MM.1S (cell line): Measurements from ENCODE around the gene ADAM15.

Experiments used
- DNase-seq: peaks from one replicate; pipeline ENCODE4 v3.0.0-alpha.2; 2015
- H2AFZ ChIP-seq: fragments of 300-600 bp; sonication (generic); 2 replicates; pipeline ENCODE4 v1.6.0; 2016; ENCODE audit warnings: antibody characterized with exemption, low read length
- H3F3A ChIP-seq: fragments of 300-600 bp; sonication (generic); 2 replicates; pipeline ENCODE4 v1.6.1; 2016; ENCODE audit warnings: mild to moderate bottlenecking, antibody characterized with exemption, low read length, moderate library complexity, mixed read lengths; ENCODE audit not compliant: insufficient read depth
- H3K27ac ChIP-seq: fragments of 300-600 bp; sonication (generic); 2 replicates; pipeline ENCODE4 v1.5.1; 2016; ENCODE audit warnings: mild to moderate bottlenecking, low read length
- H3K27me3 ChIP-seq: fragments of 300-600 bp; sonication (generic); replicated peaks from 2 replicates; pipeline ENCODE4 v1.6.0; 2016; ENCODE audit warnings: low read length; ENCODE audit not compliant: insufficient read depth
- H3K36me3 ChIP-seq: fragments of 300-600 bp; sonication (generic); replicated peaks from 2 replicates; pipeline ENCODE4 v1.6.1; 2016; ENCODE audit warnings: mild to moderate bottlenecking, low read length, mixed read lengths; ENCODE audit not compliant: insufficient read depth
- H3K4me1 ChIP-seq: fragments of 300-600 bp; sonication (generic); 2 replicates; pipeline ENCODE4 v1.6.1; 2016; ENCODE audit warnings: low read length, mixed read lengths
- H3K4me2 ChIP-seq: fragments of 300-600 bp; sonication (generic); 2 replicates; pipeline ENCODE4 v1.6.0; 2016; ENCODE audit warnings: low read depth, low read length
- H3K4me3 ChIP-seq: fragments of 300-600 bp; sonication (generic); 2 replicates; pipeline ENCODE4 v1.5.1; 2016; ENCODE audit warnings: low read length, mixed read lengths
- H3K79me2 ChIP-seq: fragments of 300-600 bp; sonication (generic); 2 replicates; pipeline ENCODE4 v1.6.1; 2016; ENCODE audit warnings: mixed run types, low read length, mixed read lengths
- H3K9ac ChIP-seq: fragments of 300-600 bp; sonication (generic); 2 replicates; pipeline ENCODE4 v1.6.1; 2016; ENCODE audit warnings: low read length, mixed read lengths
- H3K9me2 ChIP-seq: fragments of 300-600 bp; sonication (generic); replicated peaks from 2 replicates; pipeline ENCODE4 v1.6.1; 2016; ENCODE audit warnings: mild to moderate bottlenecking, low read length, mixed read lengths; ENCODE audit not compliant: insufficient read depth
- H3K9me3 ChIP-seq: fragments of 300-600 bp; sonication (generic); replicated peaks from 2 replicates; pipeline ENCODE4 v1.6.1; 2016; ENCODE audit warnings: mild to moderate bottlenecking, low read length, mixed read lengths; ENCODE audit not compliant: insufficient read depth
- H4K20me1 ChIP-seq: fragments of 300-600 bp; sonication (generic); 2 replicates; pipeline ENCODE4 v1.6.1; 2016; ENCODE audit warnings: mild to moderate bottlenecking, low read length, moderate library complexity, mixed read lengths; ENCODE audit not compliant: insufficient read depth
- EZH2 ChIP-seq: fragments of 300-600 bp; sonication (generic); optimal IDR thresholded peaks from 2 replicates; pipeline ENCODE3; 2017; ENCODE audit warnings: low read depth, mild to moderate bottlenecking, antibody characterized with exemption, low read length, mixed read lengths
- EZH2phosphoT487 ChIP-seq: fragments of 300-600 bp; sonication (generic); IDR thresholded peaks from 2 replicates; pipeline ENCODE4 v1.6.1; 2018; ENCODE audit warnings: antibody characterized with exemption, low read length
- TF ChIP-seq, protein P1 (sequence below): fragments of 300-600 bp; sonication (generic); IDR thresholded peaks from 2 replicates; pipeline ENCODE4 v1.5.1; 2016; ENCODE audit warnings: antibody characterized with exemption, low read length, mixed read lengths

The ADAM15 gene

DNA sequence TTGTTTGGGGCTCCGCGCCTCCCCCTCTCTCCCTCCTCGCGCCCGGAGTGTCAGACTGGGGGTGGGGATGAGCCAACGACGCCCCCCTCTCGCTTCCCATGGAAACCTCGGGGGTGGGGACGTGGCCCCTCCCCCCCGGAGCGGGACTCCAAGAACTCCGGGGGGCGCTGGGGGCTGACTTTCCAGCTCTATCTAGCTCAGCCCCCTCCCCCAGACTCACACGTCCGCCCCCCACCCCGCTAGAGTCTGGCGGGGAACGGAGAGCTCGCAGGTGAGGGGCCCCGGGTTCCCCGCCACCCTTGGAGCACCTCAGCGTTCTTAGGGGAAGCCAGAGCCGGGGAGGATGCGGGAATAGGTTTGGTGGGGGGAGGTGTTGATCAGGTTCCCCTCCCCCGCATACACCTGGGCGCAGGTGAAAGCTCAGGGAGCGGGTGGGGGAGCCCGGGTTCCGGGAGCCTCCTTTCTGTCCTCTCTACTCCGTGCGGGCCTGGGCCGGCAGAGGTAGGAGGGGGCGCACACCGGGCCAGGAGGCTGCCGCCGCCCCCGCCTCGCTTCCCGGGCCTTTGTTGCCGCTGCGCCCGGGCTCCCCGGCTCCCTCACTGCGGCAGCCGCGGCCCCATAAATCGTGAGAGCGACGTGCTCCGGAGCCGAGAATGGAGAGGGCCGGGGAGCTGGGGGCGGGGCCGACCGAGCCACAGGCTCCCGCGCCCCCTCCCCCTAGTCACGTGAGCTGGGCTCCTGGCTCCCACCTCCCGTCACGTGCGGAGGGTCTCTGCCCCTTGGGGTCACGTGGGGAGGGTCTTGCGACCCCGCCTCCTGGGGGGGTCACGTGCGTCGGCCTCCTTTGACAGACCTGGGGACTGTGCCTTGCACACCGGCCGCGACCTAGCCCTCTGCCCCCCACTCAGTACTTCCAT lies 29.5 kb downstream of the ADAM15 start:
- peak; percentile 32 for DNase-seq
- Histone ChIP-seq H3K27me3 (peaks cover 52% of the 10 kb centered on the region), H3K9me2 (no peaks in the 10 kb centered on the region), H3K79me2 (no peaks in the 10 kb centered on the region), H3K4me3 (peak overlapping the region; percentile 46), H3K36me3 (no peaks in the 10 kb centered on the region), H2AFZ (peak overlapping the region; percentile 7; the same call in 1 of the 2 replicates), H3K27ac (no peak overlapping the region), H3K9ac (no peak overlapping the region), H3K4me2 (peak overlapping the region; percentile 89), H3K9me3 (no peaks in the 10 kb centered on the region), H3F3A (peaks cover 26% of the 10 kb centered on the region), H3K4me1 (peaks cover 60% of the 10 kb centered on the region), H4K20me1 (no peaks in the 10 kb centered on the region)
- TF ChIP-seq, protein P1, sequence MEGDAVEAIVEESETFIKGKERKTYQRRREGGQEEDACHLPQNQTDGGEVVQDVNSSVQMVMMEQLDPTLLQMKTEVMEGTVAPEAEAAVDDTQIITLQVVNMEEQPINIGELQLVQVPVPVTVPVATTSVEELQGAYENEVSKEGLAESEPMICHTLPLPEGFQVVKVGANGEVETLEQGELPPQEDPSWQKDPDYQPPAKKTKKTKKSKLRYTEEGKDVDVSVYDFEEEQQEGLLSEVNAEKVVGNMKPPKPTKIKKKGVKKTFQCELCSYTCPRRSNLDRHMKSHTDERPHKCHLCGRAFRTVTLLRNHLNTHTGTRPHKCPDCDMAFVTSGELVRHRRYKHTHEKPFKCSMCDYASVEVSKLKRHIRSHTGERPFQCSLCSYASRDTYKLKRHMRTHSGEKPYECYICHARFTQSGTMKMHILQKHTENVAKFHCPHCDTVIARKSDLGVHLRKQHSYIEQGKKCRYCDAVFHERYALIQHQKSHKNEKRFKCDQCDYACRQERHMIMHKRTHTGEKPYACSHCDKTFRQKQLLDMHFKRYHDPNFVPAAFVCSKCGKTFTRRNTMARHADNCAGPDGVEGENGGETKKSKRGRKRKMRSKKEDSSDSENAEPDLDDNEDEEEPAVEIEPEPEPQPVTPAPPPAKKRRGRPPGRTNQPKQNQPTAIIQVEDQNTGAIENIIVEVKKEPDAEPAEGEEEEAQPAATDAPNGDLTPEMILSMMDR, result no peak
- TF ChIP-seq EZH2phosphoT487 (no peak; the same call in 1 of the 2 replicates), EZH2 (no peak)

DNA sequence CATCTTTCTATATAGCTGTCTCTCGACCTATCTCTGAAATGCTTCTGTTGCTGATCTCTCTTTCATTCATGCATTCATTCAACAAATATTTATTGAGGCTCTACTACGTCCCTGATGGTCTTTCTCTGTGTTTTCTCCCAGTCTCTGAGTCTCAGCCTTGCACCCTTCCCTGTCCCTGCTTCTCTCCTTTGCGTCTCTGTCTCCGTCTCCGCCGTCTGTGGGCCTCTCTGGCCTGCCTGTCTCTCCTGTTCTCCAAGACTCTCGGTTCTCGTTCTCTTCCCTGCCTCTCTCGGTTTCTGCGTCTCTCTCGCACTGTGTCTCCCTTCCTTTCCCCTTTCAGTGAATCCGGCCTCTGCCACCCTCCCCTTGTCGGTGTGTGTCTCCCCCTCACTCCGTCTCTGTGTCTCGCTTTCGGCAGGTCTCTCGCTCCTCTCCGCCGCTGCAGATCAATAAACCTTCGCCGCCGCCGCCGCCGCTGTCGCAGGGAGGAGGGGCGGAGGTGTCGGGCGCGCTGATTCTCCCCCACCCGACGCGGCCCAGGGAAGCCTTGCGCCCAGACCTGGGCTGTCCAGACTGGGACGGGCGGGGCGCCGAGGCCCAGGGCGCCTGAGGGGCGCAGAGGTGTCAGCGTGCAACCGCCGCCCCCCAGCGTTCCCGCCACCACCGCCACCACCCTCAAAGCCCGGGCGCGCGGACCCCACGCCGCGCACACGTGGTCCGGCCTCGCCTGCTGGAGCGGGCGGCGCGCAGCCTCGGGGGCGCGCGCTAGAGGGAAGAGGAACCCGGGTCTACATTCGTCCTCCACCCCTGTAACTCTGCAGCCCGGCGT lies 30.6 kb downstream of the ADAM15 start:
- Histone ChIP-seq H3K9me3 (no peaks in the 10 kb centered on the region), H3F3A (peaks cover 29% of the 10 kb centered on the region), H3K27ac (no peak overlapping the region), H4K20me1 (no peaks in the 10 kb centered on the region), H3K79me2 (no peaks in the 10 kb centered on the region), H3K9me2 (no peaks in the 10 kb centered on the region), H3K4me3 (peak overlapping the region; percentile 27), H3K9ac (no peak overlapping the region), H3K27me3 (peaks cover 52% of the 10 kb centered on the region), H3K36me3 (no peaks in the 10 kb centered on the region), H3K4me1 (peaks cover 61% of the 10 kb centered on the region), H2AFZ (no peak overlapping the region), H3K4me2 (peak overlapping the region; percentile 89)
- TF ChIP-seq EZH2phosphoT487 (peak; percentile 95), EZH2 (peak; percentile 98)
- TF ChIP-seq, protein P1, result no peak
- DNase-seq, result no peak

DNA sequence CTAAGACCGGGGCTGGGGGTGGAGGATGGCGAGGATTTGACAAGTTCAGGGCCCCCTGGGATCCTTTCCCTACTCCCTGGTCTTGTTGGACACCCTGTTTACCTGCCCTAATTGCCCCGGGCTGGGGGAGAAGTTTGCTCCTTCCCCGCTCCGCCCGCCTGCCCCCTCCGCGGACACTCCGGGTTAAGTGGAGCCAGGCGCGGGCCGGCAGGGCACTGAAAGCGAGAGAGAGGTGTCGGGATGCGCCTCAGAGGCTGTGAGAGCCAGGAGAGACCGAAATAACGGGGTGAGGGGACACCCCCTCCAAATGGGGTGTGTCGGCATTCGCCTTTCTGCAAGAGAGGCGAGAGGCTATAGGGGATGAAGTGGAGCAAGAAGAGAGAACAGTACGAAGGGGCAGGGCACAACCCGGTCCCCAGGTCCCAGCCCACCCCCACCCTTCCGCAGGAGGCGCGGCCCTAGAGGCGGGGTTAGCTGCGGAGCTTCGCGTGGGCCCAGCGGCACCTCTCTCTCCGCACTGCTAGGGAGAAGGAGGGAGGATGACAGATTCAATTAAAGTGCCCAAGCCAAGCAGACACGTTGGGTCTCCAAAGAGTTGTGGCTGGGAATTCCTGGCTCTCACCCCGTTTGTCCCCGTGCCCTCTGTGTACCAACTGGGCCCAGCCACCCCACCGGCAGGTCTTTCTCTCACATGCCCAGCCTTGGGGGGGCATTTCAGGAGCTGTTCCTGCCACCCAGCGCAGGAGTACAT lies 31.4 kb downstream of the ADAM15 start:
- H3K4me1 ChIP-seq, result peaks cover 53% of the 10 kb centered on the region
- DNase-seq, result no peak
- H3K4me3 ChIP-seq, result no peak overlapping the region
- H2AFZ ChIP-seq, result no peak overlapping the region
- no peaks in the 10 kb centered on the region for H3K36me3 ChIP-seq
- no peaks in the 10 kb centered on the region for H3K79me2 ChIP-seq
- no peaks in the 10 kb centered on the region for H3K9me3 ChIP-seq
- H3K9me2 ChIP-seq, result no peaks in the 10 kb centered on the region
- H3F3A ChIP-seq, result peaks cover 23% of the 10 kb centered on the region
- no peaks in the 10 kb centered on the region for H4K20me1 ChIP-seq
- no peak overlapping the region for H3K9ac ChIP-seq
- H3K27me3 ChIP-seq, result peaks cover 52% of the 10 kb centered on the region
- H3K27ac ChIP-seq, result no peak overlapping the region
- TF ChIP-seq, protein P1, result no peak
- TF ChIP-seq EZH2, result peak; percentile 99
- peak overlapping the region; percentile 89; the same call in 1 of the 2 replicates for H3K4me2 ChIP-seq
